CD4-positive, alpha-beta T cell treated with Interleukin-2 at 100 ng/mL for 4 hours (primary cell): Measurements from ENCODE around the gene HBM.
"Not testable (repeated sequence)": the region's sequence is repeated elsewhere in the genome, so short reads cannot be mapped to it uniquely, and the experiment has no call there.

Experiments used
- DNase-seq: peaks from one replicate; pipeline ENCODE4 v3.0.0-alpha.2; 2020; ENCODE audit warnings: low spot score

The HBM gene

GRCh38 chr16:169014-169413, 3.2 kb downstream of the HBM start:
- no peak for DNase-seq

DNA sequence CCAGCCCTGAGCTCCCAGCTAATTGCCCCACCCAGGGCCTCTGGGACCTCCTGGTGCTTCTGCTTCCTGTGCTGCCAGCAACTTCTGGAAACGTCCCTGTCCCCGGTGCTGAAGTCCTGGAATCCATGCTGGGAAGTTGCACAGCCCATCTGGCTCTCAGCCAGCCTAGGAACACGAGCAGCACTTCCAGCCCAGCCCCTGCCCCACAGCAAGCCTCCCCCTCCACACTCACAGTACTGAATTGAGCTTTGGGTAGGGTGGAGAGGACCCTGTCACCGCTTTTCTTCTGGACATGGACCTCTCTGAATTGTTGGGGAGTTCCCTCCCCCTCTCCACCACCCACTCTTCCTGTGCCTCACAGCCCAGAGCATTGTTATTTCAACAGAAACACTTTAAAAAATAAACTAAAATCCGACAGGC, 4.3 kb downstream of the HBM start:
- DNase-seq: not testable (repeated sequence)

DNA sequence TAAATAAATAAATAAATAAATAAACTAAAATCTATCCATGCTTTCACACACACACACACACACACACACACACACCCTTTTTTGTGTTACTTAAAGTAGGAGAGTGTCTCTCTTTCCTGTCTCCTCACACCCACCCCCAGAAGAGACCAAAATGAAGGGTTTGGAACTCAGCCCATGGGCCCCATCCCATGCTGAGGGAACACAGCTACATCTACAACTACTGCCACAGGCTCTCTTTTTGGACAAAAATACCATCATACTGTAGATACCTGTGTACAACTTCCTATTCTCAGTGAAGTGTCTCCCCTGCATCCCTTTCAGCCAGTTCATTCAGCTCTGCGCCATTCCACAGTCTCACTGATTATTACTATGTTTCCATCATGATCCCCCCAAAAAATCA, 5.0 kb downstream of the HBM start:
- DNase-seq: no peak

GRCh38 chr16:172374-172941, 6.7 kb downstream of the HBM start, which contains the start of gene HBA2:
HBA2 (plus strand) TSS chr16:172876; CDS start chr16:172913, 37 bp downstream.
- not testable (repeated sequence) for DNase-seq

- DNase-seq: not testable (repeated sequence)
Measured at GRCh38 chr16:173211-173854, 7.6 kb downstream of the HBM start.

DNA sequence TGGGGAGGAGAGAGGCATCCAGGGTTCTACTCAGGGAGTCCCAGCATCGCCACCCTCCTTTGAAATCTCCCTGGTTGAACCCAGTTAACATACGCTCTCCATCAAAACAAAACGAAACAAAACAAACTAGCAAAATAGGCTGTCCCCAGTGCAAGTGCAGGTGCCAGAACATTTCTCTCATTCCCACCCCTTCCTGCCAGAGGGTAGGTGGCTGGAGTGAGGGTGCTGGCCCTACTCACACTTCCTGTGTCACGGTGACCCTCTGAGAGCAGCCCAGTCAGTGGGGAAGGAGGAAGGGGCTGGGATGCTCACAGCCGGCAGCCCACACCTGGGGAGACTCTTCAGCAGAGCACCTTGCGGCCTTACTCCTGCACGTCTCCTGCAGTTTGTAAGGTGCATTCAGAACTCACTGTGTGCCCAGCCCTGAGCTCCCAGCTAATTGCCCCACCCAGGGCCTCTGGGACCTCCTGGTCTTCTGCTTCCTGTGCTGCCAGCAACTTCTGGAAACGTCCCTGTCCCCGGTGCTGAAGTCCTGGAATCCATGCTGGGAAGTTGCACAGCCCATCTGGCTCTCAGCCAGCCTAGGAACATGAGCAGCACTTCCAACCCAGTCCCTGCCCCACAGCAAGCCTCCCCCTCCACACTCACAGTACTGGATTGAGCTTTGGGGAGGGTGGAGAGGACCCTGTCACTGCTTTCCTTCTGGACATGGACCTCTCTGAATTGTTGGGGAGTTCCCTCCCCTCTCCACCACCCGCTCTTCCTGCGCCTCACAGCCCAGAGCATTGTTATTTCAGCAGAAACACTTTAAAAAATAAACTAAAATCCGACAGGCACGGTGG, 8.4 kb downstream of the HBM start:
- not testable (repeated sequence) for DNase-seq

GRCh38 chr16:175011-175949, 9.5 kb downstream of the HBM start:
- no peak for DNase-seq

DNA sequence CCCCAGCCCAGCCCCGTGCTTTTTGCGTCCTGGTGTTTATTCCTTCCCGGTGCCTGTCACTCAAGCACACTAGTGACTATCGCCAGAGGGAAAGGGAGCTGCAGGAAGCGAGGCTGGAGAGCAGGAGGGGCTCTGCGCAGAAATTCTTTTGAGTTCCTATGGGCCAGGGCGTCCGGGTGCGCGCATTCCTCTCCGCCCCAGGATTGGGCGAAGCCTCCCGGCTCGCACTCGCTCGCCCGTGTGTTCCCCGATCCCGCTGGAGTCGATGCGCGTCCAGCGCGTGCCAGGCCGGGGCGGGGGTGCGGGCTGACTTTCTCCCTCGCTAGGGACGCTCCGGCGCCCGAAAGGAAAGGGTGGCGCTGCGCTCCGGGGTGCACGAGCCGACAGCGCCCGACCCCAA, 10.2 kb downstream of the HBM start:
- not testable (repeated sequence) for DNase-seq

GRCh38 chr16:176477-177382, 11.0 kb downstream of the HBM start, which contains the start of gene HBA1:
HBA1 (plus strand) TSS chr16:176680; CDS start chr16:176717, 37 bp downstream.
- DNase-seq: not testable (repeated sequence)

GRCh38 chr16:177394-177822, 11.6 kb downstream of the HBM start:
- DNase-seq: no peak

DNA sequence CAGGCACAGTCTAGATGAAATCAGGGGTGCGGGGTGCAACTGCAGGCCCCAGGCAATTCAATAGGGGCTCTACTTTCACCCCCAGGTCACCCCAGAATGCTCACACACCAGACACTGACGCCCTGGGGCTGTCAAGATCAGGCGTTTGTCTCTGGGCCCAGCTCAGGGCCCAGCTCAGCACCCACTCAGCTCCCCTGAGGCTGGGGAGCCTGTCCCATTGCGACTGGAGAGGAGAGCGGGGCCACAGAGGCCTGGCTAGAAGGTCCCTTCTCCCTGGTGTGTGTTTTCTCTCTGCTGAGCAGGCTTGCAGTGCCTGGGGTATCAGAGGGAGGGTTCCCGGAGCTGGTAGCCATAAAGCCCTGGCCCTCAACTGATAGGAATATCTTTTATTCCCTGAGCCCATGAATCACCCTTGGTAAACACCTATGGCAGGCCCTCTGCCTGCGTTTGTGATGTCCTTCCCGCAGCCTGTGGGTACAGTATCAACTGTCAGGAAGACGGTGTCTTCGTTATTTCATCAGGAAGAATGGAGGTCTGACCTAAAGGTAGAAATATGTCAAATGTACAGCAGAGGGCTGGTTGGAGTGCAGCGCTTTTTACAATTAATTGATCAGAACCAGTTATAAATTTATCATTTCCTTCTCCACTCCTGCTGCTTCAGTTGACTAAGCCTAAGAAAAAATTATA, 12.3 kb downstream of the HBM start:
- DNase-seq: no peak

GRCh38 chr16:178668-179015, 12.9 kb downstream of the HBM start:
- no peak for DNase-seq

- no peak for DNase-seq
Measured at GRCh38 chr16:179211-180092, 13.7 kb downstream of the HBM start.

GRCh38 chr16:180101-180675, 14.4 kb downstream of the HBM start, which contains the start of gene HBQ1:
HBQ1 (plus strand) TSS chr16:180459; CDS start chr16:180487, 28 bp downstream.
- DNase-seq: no peak

DNA sequence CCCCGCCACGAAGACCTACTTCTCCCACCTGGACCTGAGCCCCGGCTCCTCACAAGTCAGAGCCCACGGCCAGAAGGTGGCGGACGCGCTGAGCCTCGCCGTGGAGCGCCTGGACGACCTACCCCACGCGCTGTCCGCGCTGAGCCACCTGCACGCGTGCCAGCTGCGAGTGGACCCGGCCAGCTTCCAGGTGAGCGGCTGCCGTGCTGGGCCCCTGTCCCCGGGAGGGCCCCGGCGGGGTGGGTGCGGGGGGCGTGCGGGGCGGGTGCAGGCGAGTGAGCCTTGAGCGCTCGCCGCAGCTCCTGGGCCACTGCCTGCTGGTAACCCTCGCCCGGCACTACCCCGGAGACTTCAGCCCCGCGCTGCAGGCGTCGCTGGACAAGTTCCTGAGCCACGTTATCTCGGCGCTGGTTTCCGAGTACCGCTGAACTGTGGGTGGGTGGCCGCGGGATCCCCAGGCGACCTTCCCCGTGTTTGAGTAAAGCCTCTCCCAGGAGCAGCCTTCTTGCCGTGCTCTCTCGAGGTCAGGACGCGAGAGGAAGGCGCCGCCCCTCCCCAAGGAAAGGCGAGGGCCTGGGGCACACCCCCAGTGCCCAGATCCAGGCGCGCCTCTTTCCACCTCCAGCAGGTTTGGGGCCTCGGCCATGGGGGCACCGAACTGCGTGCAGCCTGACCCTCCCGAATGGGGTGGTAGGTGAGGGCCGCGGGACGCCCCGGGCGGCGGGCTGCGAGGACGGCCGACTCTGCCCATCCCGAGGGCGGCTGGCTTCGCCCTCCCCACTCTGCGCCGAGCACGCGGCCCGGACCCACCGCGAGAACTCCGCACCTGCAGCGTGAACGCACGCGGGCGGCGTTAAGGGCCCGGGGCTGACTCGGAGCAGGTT, 15.1 kb downstream of the HBM start:
- DNase-seq: peak; percentile 85

DNA sequence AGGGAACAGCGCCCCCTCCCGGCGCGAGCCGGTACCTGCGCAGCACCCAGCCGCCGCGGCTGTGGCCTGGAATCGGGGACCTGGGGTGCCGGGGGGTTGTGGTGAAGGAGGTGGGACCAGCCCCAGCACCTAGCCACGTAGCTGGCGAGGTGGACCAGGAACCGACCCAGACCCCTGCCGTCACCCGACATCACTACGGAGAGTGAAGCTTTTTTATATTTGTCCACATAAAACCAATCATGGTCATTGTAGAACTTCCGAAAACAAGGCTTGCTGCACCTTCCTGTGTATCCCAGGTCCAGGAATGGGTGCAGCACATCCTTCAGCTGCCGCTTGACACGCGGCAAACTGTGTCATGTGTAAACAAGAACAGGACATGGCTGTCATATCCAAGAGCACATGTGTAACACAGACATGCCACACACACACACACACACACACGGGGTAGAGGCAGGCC, 15.8 kb downstream of the HBM start:
- no peak for DNase-seq

DNA sequence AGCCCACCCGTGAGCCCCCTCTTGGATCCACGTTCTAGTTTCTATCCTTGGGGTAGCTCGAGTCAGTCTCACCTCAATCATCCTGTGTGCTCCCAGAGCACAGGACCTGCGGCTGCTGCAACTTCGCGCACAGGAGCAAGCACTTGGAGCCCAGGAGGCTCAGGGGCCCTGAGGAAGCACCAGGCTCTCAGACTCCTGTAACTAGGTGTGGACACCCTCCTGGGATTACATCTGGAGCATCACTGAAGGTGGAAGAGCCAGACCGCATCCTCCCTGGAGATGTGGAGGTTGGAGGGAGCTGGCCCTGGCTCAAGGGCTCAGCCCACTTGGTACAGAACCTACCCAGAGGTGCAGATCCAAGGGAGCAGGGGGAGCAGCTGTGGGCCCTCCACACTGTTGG, 17.2 kb downstream of the HBM start:
- no peak for DNase-seq

DNA sequence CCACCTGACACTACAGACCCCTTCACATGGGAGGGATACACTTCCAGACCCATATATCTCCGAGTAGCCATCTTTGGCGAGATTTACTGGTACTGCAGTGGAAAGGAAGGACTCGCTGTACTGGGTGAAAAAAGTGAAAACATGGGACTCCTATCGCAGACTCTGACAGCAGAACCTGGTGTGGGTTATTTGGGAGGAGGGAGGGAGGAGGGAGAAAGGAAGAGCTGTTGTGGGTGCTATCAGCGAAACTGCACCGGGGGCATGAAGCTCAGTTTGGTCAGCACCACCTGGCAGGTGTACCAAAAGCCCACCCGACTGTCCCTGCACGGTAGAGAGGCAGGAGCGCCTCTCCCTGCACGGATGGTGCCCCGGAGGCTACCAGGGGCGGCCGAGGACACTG, 19.4 kb downstream of the HBM start:
- no peak for DNase-seq
